MCF 10A (cell line): ENCODE measurements around the gene ACAP2. TPM values are rescaled to one million over a fixed set of nuclear protein-coding genes. Genes with fewer than 3 reads are reported as not detected.

Experiments
- BruUV-seq: library from RNA; stranded (reverse); fragments of 400-500 nt; replicated peaks from 2 replicates; lab custom pipeline; 2021; lab: Mats Ljungman, UMichigan
- CTCF ChIA-PET: fragments of 300-600 bp; sonication (Branson Sonifier 250); formaldehyde crosslinking; extraction: SDS; loops from one replicate; lab custom pipeline; 2021; ENCODE audit warnings: antibody characterized with exemption, inconsistent platforms; lab: Yijun Ruan, JAX
- POLR2A ChIA-PET: fragments of 300-600, 350-650 bp; sonication (Branson Sonifier 250); formaldehyde crosslinking; extraction: SDS; loops from one replicate; lab custom pipeline; 2020; ENCODE audit warnings: antibody characterized with exemption, inconsistent platforms; lab: Yijun Ruan, JAX
- DNase-seq: peaks from one replicate; pipeline ENCODE4 v3.0.0-alpha.2; 2018; ENCODE audit not compliant: unreplicated experiment
- H3K27ac Mint-ChIP-seq: one replicate; pipeline ENCODE4 v1.8.0; 2022; ENCODE audit warnings: mild to moderate bottlenecking, low read depth, mixed read lengths; ENCODE audit not compliant: unreplicated experiment
- H3K27me3 Mint-ChIP-seq: one replicate; pipeline ENCODE4 v1.8.0; 2022; ENCODE audit warnings: mixed read lengths; ENCODE audit not compliant: insufficient read depth, unreplicated experiment
- H3K36me3 Mint-ChIP-seq: one replicate; pipeline ENCODE4 v1.8.0; 2022; ENCODE audit warnings: mild to moderate bottlenecking, moderate library complexity, mixed read lengths; ENCODE audit not compliant: insufficient read depth, unreplicated experiment
- H3K4me1 Mint-ChIP-seq: one replicate; pipeline ENCODE4 v1.8.0; 2022; ENCODE audit warnings: mixed read lengths; ENCODE audit not compliant: insufficient read depth, unreplicated experiment
- H3K4me3 Mint-ChIP-seq: one replicate; pipeline ENCODE4 v1.8.0; 2022; ENCODE audit warnings: mild to moderate bottlenecking, moderate library complexity, mixed read lengths; ENCODE audit not compliant: unreplicated experiment
- H3K9me3 Mint-ChIP-seq: one replicate; pipeline ENCODE4 v1.8.0; 2022; ENCODE audit warnings: mixed read lengths; ENCODE audit not compliant: unreplicated experiment
- CTCF ChIP-seq: fragments of 200-600 bp; IDR thresholded peaks from one replicate; pipeline ENCODE4 v1.8.0; 2022; ENCODE audit warnings: antibody characterized with exemption, mild to moderate bottlenecking; ENCODE audit not compliant: unreplicated experiment
- intact Hi-C: fragments of 100-400 bp; cut with micrococcal nuclease; formaldehyde crosslinking; loops from 2 replicates; pipeline ENCODE4 v1.14.1; 2022
- total RNA-seq: library from RNA; stranded (reverse); gene quantifications from 2 replicates; pipeline ENCODE4 v1.2.3, GENCODE V29; 2022

The ACAP2 gene
- total RNA-seq, 1 experiment from 2014 or later: 53.2 TPM

GRCh38 chr3:195274259-195274966, 168.4 kb downstream of the ACAP2 start:
- no peak overlapping the region for H3K27ac Mint-ChIP-seq
- H3K9me3 Mint-ChIP-seq: no peaks in the 10 kb centered on the region
- DNase-seq: no peak
- H3K36me3 Mint-ChIP-seq: peaks cover 7% of the 10 kb centered on the region
- no TSS peak for BruUV-seq
- CTCF ChIA-PET: interaction anchor here (0.6 to 6.0 kb wide), 6 partner anchors 9 to 592 kb away, joined by 3 to 154 read pairs (median 3); no protein-coding TSS in a partner anchor
- no peak overlapping the region for H3K4me3 Mint-ChIP-seq
- POLR2A ChIA-PET: interaction anchor here (0.6 to 1.7 kb wide), 2 partner anchors 168 to 240 kb away, joined by 3 to 6 read pairs; partner anchors contain the start of gene ACAP2
- H3K27me3 Mint-ChIP-seq: no peaks in the 10 kb centered on the region
- H3K4me1 Mint-ChIP-seq: peaks cover 13% of the 10 kb centered on the region
- no peak for TF ChIP-seq CTCF
- intact Hi-C loops: no loop called here

- BruUV-seq: no TSS peak
- H3K9me3 Mint-ChIP-seq: no peaks in the 10 kb centered on the region
- TF ChIP-seq CTCF: peak; percentile 90
- peak overlapping the region; percentile 81 for H3K4me3 Mint-ChIP-seq
- ChIA-PET CTCF (interaction anchor here (0.5 to 8.3 kb wide), 48 partner anchors 9 to 1017 kb away, joined by 3 to 154 read pairs (median 4); partner anchors contain the start of genes LSG1 and TMEM44), POLR2A (interaction anchor here (0.5 to 3.1 kb wide), 21 partner anchors 15 to 604 kb away, joined by 3 to 54 read pairs (median 4); partner anchors contain the start of genes ACAP2, FAM43A, LSG1 and PPP1R2)
- intact Hi-C loops: loop anchor here (1.0 kb wide), 2 partner anchors 172 to 251 kb away; partner anchors contain the start of gene ACAP2
- no peaks in the 10 kb centered on the region for H3K36me3 Mint-ChIP-seq
- peaks cover 27% of the 10 kb centered on the region for H3K4me1 Mint-ChIP-seq
- H3K27ac Mint-ChIP-seq: peak overlapping the region; percentile 69
- no peaks in the 10 kb centered on the region for H3K27me3 Mint-ChIP-seq
- DNase-seq: peak; percentile 85
These were observed 171.2 kb downstream of the ACAP2 start for GRCh38 chr3:195271410-195272243.

- intact Hi-C loops: loop anchor here (1.0 kb wide), 2 partner anchors 172 to 251 kb away; partner anchors contain the start of gene ACAP2
- H3K36me3 Mint-ChIP-seq: no peaks in the 10 kb centered on the region
- no TSS peak for BruUV-seq
- TF ChIP-seq CTCF: peak; percentile 49
- peak within 1 kb of the TSS; percentile 81 for H3K4me3 Mint-ChIP-seq
- H3K27me3 Mint-ChIP-seq: no peaks in the 10 kb centered on the region
- H3K27ac Mint-ChIP-seq: peak within 1 kb of the TSS; percentile 69
- H3K9me3 Mint-ChIP-seq: no peaks in the 10 kb centered on the region
- peak; percentile 84 for DNase-seq
- ChIA-PET POLR2A (interaction anchor here (0.6 to 3.1 kb wide), 22 partner anchors 16 to 603 kb away, joined by 3 to 54 read pairs (median 4); partner anchors contain the start of genes ACAP2, FAM43A, LSG1 and PPP1R2), CTCF (interaction anchor here (0.5 to 8.3 kb wide), 68 partner anchors 9 to 1018 kb away, joined by 3 to 154 read pairs (median 4); partner anchors contain the start of genes FAM43A, LSG1 and TMEM44)
- H3K4me1 Mint-ChIP-seq: peaks cover 27% of the 10 kb centered on the region
These were observed 171.9 kb downstream of the ACAP2 start, which contains the start of gene XXYLT1 for GRCh38 chr3:195270817-195271409. Gene XXYLT1, minus strand, starts transcription at chr3:195271159. Its CDS starts 101 bp downstream, at chr3:195271058.
